K562 (cell line): ENCODE results near the gene THAP2. TPM values are rescaled to one million over a fixed set of nuclear protein-coding genes. Genes with fewer than 3 reads are reported as not detected.

Experiments
- CHD1 ChIP-seq: fragments of 200-600 bp; sonication (generic); IDR thresholded peaks from one replicate; pipeline ENCODE4 v1.6.1; 2012; ENCODE audit warnings: mild to moderate bottlenecking, moderate library complexity, low read length, inconsistent platforms
- CXXC5 ChIP-seq: fragments of 250-450 bp; sonication (Bioruptor Pico); IDR thresholded peaks from 2 replicates; pipeline ENCODE4 v1.8.0; 2022; ENCODE audit warnings: inconsistent platforms, mild to moderate bottlenecking, moderate library complexity
- ESRRA ChIP-seq: fragments of 450-650 bp; IDR thresholded peaks from 2 replicates; pipeline ENCODE4 v1.6.1; 2014; ENCODE audit warnings: low read depth, mild to moderate bottlenecking, moderate library complexity, borderline replicate concordance
- ETV6 ChIP-seq, 3 experiments: fragments of 150-350 bp in 1 of 3; sonication (generic) in 1 of 3; formaldehyde crosslinking in 1 of 3; IDR thresholded peaks; 2 replicates each; pipeline versions ENCODE4 v1.6.1 to v1.8.0; 2014 to 2022; ENCODE audit warnings: borderline replicate concordance in 2 of 3, low read depth in 2 of 3, antibody characterized with exemption in 1 of 3, low read length in 1 of 3, mild to moderate bottlenecking in 1 of 3, missing genetic modification reagents in 1 of 3
- FOSL1 ChIP-seq: fragments of 200-800 bp; sonication (Bioruptor generic); conservative IDR thresholded peaks from 2 replicates; pipeline ENCODE4 v1.6.1; 2016; ENCODE audit warnings: missing genetic modification characterization, missing compliant biosample characterization
- FOXK2 ChIP-seq, 2 experiments: fragments of 450-650 bp; IDR thresholded peaks in 1 of 2; conservative IDR thresholded peaks in 1 of 2; 2 replicates each; pipeline ENCODE4 v1.6.1; 2016; ENCODE audit warnings: low read depth in 2 of 2, mild to moderate bottlenecking in 1 of 2
- HNRNPL ChIP-seq: fragments of 200-400 bp; formaldehyde crosslinking; IDR thresholded peaks from 2 replicates; pipeline ENCODE4 v1.6.1; 2017; ENCODE audit warnings: low read depth, mild to moderate bottlenecking, low read length
- KAT7 ChIP-seq: sonication (generic); formaldehyde crosslinking; IDR thresholded peaks from 2 replicates; pipeline ENCODE4 v1.8.0; 2022; ENCODE audit warnings: missing genetic modification reagents, mild to moderate bottlenecking, borderline replicate concordance
- L3MBTL2 ChIP-seq: fragments of 450-650 bp; IDR thresholded peaks from 2 replicates; pipeline ENCODE4 v1.6.1; 2016; ENCODE audit warnings: mild to moderate bottlenecking, moderate library complexity
- MEIS2 ChIP-seq: fragments of 450-650 bp; IDR thresholded peaks from 2 replicates; pipeline ENCODE4 v1.6.1; 2014; ENCODE audit warnings: mild to moderate bottlenecking; ENCODE audit not compliant: partially characterized antibody
- MYNN ChIP-seq, 2 experiments: sonication (generic); formaldehyde crosslinking in 1 of 2; IDR thresholded peaks; 2 replicates each; pipeline versions ENCODE4 v1.5.0 to v1.6.1; 2016 to 2020; ENCODE audit warnings: antibody characterized with exemption in 1 of 2, missing genetic modification reagents in 1 of 2
- NFIC ChIP-seq: fragments of 450-650 bp; IDR thresholded peaks from 2 replicates; pipeline ENCODE4 v1.6.1; 2017; ENCODE audit warnings: mild to moderate bottlenecking, inconsistent platforms
- NR2C2 ChIP-seq, 2 experiments: fragments of 200-800 bp in 1 of 2; sonication (Bioruptor generic) in 1 of 2; sonication (generic) in 1 of 2; formaldehyde crosslinking in 1 of 2; IDR thresholded peaks; 2 replicates each; pipeline versions ENCODE4 v1.6.1 to v1.8.0; 2016 to 2022; ENCODE audit warnings: mild to moderate bottlenecking in 1 of 2, missing compliant biosample characterization in 1 of 2, missing genetic modification characterization in 1 of 2, missing genetic modification reagents in 1 of 2
- PHF20 ChIP-seq: fragments of 450-650 bp; IDR thresholded peaks from 2 replicates; pipeline ENCODE4 v1.6.1; 2018; ENCODE audit not compliant: partially characterized antibody
- SMAD3 ChIP-seq: fragments of 450-650 bp; formaldehyde crosslinking; conservative IDR thresholded peaks from 2 replicates; pipeline ENCODE4 v1.4.0; 2020; ENCODE audit warnings: mild to moderate bottlenecking
- SMARCA5 ChIP-seq: fragments of 450-650 bp; IDR thresholded peaks from 2 replicates; pipeline ENCODE4 v1.6.1; 2016
- TAF1 ChIP-seq: IDR thresholded peaks from 2 replicates; pipeline ENCODE4 v1.6.1; 2011; ENCODE audit warnings: mild to moderate bottlenecking, low read length, moderate library complexity; ENCODE audit not compliant: insufficient read depth, control insufficient read depth, severe bottlenecking; ENCODE audit errors: extremely low read depth
- TBP ChIP-seq: optimal IDR thresholded peaks from 2 replicates; pipeline ENCODE3; 2011; ENCODE audit warnings: low read depth, low read length, improper control_type of control experiment
- ZBTB8A ChIP-seq: fragments of 450-650 bp; IDR thresholded peaks from 2 replicates; pipeline ENCODE4 v1.6.1; 2018; ENCODE audit warnings: mild to moderate bottlenecking, moderate library complexity; ENCODE audit not compliant: partially characterized antibody
- ZFP36 ChIP-seq: fragments of 150-350 bp; IDR thresholded peaks from 2 replicates; pipeline ENCODE4 v1.6.1; 2018; ENCODE audit warnings: low read length, low read depth; ENCODE audit not compliant: partially characterized antibody
- ZNF133 ChIP-seq: fragments of 250-450 bp; sonication (Bioruptor Pico); IDR thresholded peaks from 2 replicates; pipeline ENCODE4 v1.4.0; 2020; ENCODE audit warnings: mild to moderate bottlenecking
- ZNF239 ChIP-seq: fragments of 250-450 bp; sonication (Bioruptor Pico); IDR thresholded peaks from 2 replicates; pipeline ENCODE4 v1.4.0; 2020; ENCODE audit warnings: mild to moderate bottlenecking
- ZNF274 ChIP-seq: IDR thresholded peaks from 2 replicates; pipeline ENCODE4 v1.6.1; 2011; ENCODE audit warnings: low read depth, mild to moderate bottlenecking, low read length, moderate library complexity, borderline replicate concordance
- ZNF764 ChIP-seq: fragments of 250-450 bp; sonication (Bioruptor Pico); IDR thresholded peaks from 2 replicates; pipeline ENCODE4 v1.4.0; 2020; ENCODE audit warnings: low read depth, mild to moderate bottlenecking, moderate library complexity
- polyA plus RNA-seq, 8 experiments: library from polyadenylated mRNA; depleted of rRNA in 4 of 8; stranded (reverse) in 5 of 8; unstranded in 3 of 8; fragments of >200 nt; fragmentation: Nextera tagmentation in 2 of 8; fragmentation: Illumina TruSeq in 1 of 8; extraction: Ambion mirVana in 2 of 8; extraction: Trizol in 1 of 8; gene quantifications; 2 replicates each; pipeline versions ENCODE4 v1.2.1 to v1.2.3, GENCODE V29; 2011 to 2014; ENCODE audit warnings: inconsistent platforms in 1 of 8, missing spikeins in 1 of 8
- total RNA-seq, 7 experiments: library from RNA; depleted of rRNA in 6 of 7; stranded (reverse); fragments of >200 nt in 6 of 7; fragmentation: Illumina TruSeq in 2 of 7; extraction: Trizol in 2 of 7; gene quantifications; 2 replicates each; pipeline versions ENCODE4 v1.2.1 to v1.2.3, GENCODE V29; 2011 to 2021; ENCODE audit warnings: low replicate concordance in 1 of 7
- TF ChIP-seq, protein P1 (sequence below): sonication (generic); formaldehyde crosslinking; IDR thresholded peaks from 2 replicates; pipeline ENCODE4 v1.8.0; 2022; ENCODE audit warnings: mild to moderate bottlenecking, missing genetic modification reagents
- TF ChIP-seq, protein P2 (sequence below): fragments of 450-650 bp; formaldehyde crosslinking; IDR thresholded peaks from 2 replicates; pipeline ENCODE4 v1.4.0; 2022; ENCODE audit warnings: missing genetic modification characterization

THAP2 gene
- total and polyA plus RNA-seq, 9 of the 15 experiments (the other 6 are each of a cell fraction or from before 2014, with no cell fraction given), result 1.8 to 18.9 (median 7.3) TPM

DNA sequence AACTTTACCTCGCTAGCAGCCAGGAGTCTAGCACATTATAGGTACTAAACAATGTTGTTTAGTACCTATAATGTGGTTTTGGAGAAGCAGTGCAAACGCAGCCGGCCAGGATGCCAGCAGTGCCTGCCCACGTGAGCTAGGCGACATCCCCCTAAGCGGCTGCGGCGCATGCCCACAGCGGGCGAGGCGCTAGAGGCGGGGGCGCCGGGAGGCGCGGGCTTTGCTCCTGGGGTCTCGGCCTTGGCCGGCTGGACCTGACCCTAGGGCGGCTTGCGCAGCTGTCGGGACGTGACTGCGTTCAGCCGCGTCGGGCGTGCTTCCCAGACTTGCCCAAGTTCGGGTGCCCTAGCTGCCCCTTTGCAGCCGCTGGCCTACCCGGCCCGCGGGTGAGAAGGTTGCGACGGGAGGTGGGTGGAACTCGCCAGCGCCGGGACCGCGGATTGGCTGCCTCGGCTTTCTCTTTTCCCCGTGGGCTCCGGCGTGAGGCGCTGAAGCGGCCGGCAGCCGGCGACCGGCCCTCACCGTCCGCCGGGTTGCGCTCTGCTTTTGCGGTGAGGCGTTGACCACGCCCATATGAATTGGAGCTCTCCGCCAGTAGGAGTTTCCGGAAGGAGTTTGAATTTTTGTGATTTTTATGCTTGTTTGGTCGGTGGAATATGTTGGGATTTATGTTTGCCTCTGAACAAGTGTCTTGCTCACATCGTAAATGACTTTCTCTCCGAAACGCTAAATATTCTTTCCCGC lies 22.0 kb downstream of the THAP2 start, which contains the start of gene TMEM19 (continued):
- TF ChIP-seq, protein P1, sequence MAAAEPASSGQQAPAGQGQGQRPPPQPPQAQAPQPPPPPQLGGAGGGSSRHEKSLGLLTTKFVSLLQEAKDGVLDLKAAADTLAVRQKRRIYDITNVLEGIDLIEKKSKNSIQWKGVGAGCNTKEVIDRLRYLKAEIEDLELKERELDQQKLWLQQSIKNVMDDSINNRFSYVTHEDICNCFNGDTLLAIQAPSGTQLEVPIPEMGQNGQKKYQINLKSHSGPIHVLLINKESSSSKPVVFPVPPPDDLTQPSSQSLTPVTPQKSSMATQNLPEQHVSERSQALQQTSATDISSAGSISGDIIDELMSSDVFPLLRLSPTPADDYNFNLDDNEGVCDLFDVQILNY (CRISPR knock-in tag), result no peak
- TF ChIP-seq ZNF133 (CRISPR knock-in tag) (no peak), SMARCA5 (no peak), SMAD3 (0 out of 2 replicates have a peak, but pooled peaks have one; percentile 25), FOSL1 (tag) (no peak; the same call in 1 of the 2 replicates), NR2C2 (CRISPR knock-in tag; IDR thresholded peaks at IDR 0.05) (no peak), NR2C2 (tag; IDR thresholded peaks at IDR 0.05) (peak; percentile 78), ZBTB8A (no peak), TBP (peak; percentile 92), TAF1 (peak; percentile 54), FOXK2 (conservative IDR thresholded peaks at IDR 0.05 in 1 of 2, IDR thresholded peaks at IDR 0.05 in 1 of 2; ENCODE audit: low read depth in 2 of 2) (no peak), L3MBTL2 (peak; percentile 95), ESRRA (peak; percentile 84; the same call in 1 of the 2 replicates), ZNF274 (no peak), HNRNPL (peak; percentile 100), ETV6 (IDR thresholded peaks at IDR 0.05; ENCODE audit: borderline replicate concordance in 1 of 2, low read depth in 2 of 2, low read length in 1 of 2) (no peak), ETV6 (CRISPR knock-in tag; IDR thresholded peaks at IDR 0.05; ENCODE audit: borderline replicate concordance) (peak; percentile 80; the same call in 1 of the 2 replicates), ZFP36 (no peak), CXXC5 (peak; percentile 94), CHD1 (peak; percentile 36), KAT7 (0 out of 2 replicates have a peak, but pooled peaks have one; percentile 28), ZNF239 (CRISPR knock-in tag) (no peak), NFIC (peak; percentile 34; the same call in 1 of the 2 replicates), MYNN (IDR thresholded peaks at IDR 0.05) (peak; percentile 73; the same call in 1 of the 2 replicates), MYNN (CRISPR knock-in tag; IDR thresholded peaks at IDR 0.05) (no peak), ZNF764 (CRISPR knock-in tag) (peak; percentile 67; the same call in 1 of the 2 replicates), PHF20 (peak; percentile 53), MEIS2 (peak; percentile 44)
- TF ChIP-seq, protein P2, sequence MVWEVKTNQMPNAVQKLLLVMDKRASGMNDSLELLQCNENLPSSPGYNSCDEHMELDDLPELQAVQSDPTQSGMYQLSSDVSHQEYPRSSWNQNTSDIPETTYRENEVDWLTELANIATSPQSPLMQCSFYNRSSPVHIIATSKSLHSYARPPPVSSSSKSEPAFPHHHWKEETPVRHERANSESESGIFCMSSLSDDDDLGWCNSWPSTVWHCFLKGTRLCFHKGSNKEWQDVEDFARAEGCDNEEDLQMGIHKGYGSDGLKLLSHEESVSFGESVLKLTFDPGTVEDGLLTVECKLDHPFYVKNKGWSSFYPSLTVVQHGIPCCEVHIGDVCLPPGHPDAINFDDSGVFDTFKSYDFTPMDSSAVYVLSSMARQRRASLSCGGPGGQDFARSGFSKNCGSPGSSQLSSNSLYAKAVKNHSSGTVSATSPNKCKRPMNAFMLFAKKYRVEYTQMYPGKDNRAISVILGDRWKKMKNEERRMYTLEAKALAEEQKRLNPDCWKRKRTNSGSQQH (CRISPR knock-in tag), result no peak
